ENCODE data around the gene MIDN.

- no peak for TF ChIP-seq CTCF (IDR thresholded peaks at IDR 0.05; ENCODE audit: low read depth, low read length, poor library complexity, severe bottlenecking)
- no peak for TF ChIP-seq EZH2phosphoT487 (IDR thresholded peaks at IDR 0.05; ENCODE audit: borderline replicate concordance, low read length)
Observed at GRCh38 chr19:1265615-1266128, 17.3 kb downstream of the MIDN start.
